NCI-H446 (cell line): ENCODE measurements around the gene THAP10.
"Not testable (repeated sequence)": the region's sequence is repeated elsewhere in the genome, so short reads cannot be mapped to it uniquely, and the experiment has no call there.

Experiments
- DNase-seq, 2 experiments: peaks; one replicate each; lab custom pipeline; 2025; lab: John Stamatoyannopoulos, UW

Gene THAP10

DNA sequence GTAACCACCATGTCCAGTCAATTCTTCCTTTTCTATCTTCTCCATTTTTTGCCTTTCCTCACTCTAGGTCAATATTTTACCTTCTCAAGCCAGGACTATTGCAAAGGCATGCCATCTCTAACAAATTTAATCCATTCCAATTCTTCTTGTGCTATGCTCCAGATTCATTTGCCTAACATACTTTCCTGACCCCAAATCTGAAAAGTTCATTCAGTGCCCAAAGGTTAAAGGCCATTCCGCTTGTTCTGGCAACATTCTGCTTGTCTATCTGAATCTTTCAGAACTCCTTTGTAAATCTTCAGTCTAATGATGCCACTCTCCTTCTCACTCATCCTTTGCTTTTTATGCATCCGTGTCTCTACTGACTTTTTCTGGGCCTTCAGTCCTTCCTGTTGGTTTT, 15.6 kb downstream of the THAP10 start:
- no peak for DNase-seq

DNA sequence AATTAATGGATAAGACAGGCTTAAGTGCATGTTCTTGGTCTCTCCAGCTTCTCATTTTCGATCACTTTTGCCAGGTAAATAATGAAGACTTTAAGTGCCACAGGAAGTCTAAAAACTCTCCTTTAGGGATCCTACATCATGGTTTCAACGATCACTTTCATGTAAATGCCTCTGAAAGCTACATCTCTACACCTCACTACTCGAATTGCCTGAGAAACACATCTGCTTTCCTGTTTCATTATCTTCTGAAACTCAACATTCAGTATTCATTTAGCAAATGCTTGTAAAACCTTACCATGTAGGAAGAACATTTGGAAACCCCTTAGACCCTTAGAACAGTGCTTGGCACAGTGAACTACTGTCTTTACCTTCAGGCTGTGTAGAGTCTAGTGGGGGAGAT, 16.2 kb downstream of the THAP10 start:
- DNase-seq: no peak

DNA sequence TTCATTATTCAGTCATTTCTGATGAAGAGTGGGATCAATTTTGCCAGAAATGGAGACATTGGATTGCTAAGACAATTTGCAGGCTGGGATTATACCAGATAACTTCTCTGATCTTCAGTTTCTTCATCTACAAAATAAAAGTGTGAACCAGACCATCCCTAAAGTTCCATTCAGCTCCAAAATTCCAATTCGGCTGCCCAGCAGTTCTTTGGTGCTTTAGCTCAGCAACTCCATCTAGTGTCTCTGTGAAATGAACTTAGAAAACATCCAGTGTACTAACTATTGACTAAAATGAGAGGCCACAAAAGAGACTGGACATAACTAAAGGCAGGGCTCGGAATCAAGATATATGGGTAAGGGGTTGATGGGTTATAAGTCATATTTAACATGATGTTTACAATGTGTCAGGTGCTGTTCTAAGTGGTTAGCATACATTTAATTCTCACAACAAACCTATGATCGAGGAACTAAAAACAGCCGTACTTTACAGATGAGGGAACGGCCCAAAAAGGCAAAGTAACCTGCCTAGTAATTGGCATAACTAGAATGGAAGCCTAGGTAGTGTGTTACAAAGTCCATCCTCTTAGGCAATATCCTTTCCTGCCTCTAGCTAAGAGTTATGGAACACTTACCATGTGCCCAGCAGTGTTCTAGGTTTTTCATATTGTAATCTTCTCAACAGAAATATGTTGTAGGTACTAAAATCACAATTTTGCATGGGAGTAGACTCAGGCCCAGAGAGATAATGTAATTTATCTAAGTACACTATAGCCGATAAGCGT, 17.0 kb downstream of the THAP10 start:
- DNase-seq: no peak

DNA sequence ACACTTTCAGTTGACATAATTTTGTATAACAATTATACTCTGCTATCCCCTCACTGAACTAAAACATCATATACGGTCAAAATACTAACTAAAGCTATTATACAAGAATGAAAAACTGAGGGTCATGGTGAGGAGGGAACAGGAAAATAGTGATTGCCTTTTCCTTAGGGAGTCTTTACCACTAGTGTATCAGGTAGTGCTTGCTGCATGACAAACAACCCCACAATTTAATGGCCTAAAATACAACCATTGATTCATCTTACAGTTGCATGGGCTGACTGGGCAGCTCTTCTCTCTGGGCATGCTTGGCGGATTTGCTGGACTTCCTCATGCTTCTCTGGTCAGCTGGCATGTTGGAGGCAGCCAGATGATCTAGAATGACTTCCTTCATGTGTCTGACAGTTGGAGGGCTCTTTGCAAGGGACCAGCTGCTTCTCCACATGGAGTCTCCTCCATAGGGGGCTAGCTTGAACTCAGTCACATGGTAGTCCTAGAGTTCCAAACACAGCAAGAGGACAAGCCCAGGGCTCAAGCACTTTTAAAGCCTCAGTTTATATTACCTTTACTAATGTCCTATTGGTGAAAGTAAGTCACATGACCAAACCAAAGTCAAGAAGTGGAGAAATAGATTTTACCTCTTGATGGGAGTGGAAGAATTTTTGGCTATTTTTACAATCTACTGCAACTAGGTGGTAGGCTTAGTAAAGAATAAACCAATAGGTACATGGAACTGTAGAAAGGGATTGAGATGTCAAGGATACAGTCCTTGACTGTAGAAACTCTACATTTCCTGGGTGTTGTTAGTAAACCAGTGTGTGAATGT, 18.8 kb downstream of the THAP10 start:
- no peak for DNase-seq

DNA sequence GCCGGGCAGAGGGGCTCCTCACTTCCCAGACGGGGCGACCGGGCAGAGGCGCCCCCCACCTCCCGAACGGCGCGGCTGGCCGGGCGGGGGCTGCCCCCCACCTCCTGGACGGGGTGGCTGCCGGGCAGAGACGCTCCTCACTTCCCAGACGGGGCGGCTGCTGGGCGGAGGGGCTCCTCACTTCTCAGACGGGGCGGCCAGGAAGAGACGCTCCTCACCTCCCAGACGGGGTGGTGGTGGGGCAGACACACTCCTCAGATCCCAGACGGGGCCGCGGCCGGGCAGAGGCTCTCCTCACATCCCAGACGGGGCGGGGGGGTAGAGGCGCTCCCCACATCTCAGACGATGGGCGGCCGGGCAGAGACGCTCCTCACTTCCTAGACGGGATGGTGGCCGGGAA, 20.7 kb downstream of the THAP10 start:
- not testable (repeated sequence) for DNase-seq

DNA sequence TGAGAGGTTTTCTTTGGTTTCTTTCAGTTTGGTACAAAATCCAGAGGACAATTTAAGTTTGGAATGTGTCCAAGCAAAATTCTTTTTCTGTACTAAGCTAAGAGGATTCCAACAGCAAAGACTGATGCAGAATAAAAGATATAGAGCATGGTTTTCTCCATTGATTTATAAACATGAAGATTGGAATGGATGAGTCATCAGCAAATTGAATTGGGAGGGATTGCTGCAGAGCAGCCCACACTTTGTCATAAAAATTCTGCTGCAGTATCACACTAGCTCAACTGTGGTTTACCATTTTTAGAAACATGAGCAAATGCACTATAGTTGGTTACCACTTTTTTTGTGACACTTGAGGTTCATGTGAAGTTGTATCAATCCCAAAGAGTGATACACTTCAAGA, 22.2 kb downstream of the THAP10 start:
- no peak for DNase-seq

DNA sequence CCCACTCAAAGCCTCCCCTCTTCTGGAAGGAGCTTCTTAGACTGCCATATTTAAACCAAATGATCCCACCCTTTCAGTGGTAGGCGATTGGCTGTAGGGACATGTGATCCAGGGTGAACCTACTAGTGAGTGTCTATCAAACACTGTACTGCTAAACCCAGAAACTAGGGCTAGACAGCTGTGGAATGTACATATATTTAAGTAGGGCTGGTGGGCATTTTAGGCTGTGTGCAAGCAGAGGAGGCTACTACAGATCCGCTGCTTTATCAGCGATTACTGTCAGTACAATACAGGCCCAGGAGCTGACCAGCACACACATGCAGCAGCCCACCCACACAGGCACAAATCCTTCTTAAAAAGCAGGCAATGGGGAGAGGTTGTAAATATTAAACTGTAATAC, 22.9 kb downstream of the THAP10 start:
- DNase-seq: no peak

DNA sequence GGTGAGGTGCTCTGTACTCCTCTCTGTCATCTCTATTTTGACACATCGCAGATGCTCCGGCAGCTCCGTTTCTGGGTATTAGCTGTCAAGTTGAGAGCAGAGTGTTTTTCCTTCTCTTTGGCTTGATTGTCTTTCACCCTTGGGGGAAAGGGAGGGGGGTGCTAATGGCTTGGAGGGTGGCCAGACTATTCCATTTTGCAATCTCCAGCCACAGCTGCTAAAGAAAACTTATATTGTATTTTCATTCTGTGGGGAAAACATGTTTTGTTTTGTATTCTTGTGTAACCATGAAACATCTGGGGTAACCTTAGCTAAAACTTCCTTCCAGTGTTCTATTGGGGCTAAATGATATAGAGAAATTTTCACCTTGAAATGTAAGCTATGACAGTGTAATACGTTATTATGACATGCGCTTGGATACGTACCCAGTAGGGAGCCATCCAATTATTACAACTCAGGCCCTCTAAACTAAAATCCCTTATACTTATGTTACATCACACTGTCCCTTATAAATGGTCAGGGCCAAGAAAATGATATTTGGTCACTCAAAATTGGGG, 24.2 kb downstream of the THAP10 start:
- DNase-seq: no peak

DNA sequence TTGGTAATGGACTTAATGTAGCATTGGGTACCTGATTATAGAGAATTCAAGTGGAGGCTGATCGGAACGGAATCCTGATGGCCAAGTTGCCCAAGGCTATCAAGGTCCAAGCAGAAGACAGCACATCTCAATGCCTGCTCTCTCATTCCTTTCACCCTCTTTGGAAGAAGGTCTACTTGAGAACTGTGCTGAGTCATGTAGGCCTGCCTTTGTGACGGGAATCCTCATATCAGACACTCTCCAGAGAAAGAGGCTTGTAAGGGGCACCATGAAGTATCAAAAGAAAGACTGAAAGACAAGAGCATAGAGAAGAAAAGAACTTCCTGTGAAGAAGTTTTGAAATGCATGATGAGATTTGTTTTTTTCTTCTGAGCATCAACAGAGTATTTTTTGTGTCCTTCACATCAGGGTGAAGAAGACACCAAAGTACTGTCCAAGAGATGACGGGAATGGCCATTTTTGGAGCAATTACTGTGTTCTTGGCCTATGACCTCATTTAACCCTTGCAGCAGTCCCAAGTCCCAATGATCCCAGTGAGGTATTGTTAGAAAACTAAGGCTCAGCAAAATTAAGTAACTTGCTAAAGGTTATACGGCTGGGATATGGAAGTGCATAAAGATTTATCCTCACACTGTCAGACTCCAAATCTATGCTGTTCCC, 25.1 kb downstream of the THAP10 start:
- no peak for DNase-seq

DNA sequence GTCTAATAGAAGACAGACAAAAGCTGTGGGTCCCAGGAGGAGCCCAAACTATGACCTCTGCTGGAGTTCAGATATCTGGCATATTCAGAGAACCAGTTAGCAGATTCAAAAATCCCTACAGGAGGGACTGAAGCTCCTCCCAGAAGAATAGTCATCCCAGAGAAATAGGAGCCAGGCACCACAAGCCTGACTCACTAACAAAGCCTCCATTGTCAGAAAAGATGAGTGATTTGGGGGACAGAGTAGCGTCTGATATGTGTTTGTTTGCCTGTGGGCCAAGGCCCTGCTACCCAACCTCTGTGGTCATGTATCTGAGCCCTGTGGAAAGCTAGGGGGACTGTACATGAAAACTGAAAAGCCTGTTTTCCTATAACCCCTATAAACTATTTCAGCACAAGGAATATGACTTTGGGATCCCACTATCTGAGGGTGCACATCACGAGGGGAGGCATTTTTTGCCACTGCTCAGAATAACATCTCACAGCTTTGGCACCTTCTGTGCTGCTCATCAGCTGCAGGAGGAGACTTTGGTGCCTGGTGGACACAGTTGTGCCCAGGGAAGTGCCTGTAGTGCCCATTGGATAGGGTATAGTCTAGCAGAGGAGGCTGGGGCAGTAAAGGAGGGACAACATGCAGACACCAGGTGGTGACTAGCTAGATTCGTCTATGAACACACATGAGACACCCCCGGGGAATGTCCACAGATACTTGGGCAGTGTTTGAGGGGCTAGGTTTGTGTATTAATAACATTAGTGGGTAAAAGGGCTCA, 28.6 kb downstream of the THAP10 start:
- DNase-seq: no peak

DNA sequence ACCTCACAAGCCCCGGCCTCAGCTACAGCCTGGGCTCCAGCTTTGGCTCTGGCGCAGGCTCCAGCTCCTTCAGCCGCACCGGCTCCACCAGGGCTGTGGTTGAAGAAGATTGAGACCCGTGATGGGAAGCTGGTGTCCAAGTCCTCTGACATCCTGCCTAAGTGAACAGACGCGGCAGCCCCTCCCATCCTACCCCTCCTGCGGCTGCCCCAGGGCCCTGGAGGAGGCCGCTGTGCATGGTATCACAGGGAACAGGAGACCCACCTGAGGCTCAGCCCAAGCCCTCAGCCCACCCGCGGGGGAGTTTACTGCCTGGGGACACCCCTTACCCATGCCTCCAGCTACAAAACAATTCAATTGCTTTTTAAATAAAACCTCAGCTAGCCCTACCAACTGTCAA, 32.2 kb downstream of the THAP10 start:
- no peak for DNase-seq

DNA sequence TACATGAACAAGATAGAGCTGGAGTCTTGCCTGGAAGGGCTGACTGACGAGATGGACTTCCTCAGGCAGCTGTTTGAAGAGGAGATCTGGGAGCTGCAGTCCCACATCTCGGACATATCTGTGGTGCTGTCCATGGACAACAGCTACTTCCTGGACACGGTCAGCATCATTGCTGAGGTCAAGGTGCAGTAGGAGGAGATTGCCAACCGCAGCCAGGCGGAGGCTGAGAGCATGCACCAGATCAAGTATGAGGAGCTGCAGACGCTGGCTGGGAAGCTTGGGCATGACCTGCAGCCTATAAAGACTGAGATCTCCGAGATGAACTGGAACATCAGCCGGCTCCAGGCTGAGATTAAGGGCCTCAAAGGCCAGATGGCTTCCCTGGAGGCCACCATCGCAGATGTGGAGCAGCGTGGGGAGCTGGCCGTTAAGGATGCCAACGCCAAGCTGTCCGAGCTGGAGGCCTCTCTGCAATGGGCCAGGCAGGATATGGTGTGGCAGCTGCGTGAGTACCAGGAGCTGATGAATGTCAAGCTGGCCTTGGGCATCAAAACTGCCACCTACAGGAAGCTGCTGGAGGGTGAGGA, 32.8 kb downstream of the THAP10 start:
- DNase-seq: no peak

DNA sequence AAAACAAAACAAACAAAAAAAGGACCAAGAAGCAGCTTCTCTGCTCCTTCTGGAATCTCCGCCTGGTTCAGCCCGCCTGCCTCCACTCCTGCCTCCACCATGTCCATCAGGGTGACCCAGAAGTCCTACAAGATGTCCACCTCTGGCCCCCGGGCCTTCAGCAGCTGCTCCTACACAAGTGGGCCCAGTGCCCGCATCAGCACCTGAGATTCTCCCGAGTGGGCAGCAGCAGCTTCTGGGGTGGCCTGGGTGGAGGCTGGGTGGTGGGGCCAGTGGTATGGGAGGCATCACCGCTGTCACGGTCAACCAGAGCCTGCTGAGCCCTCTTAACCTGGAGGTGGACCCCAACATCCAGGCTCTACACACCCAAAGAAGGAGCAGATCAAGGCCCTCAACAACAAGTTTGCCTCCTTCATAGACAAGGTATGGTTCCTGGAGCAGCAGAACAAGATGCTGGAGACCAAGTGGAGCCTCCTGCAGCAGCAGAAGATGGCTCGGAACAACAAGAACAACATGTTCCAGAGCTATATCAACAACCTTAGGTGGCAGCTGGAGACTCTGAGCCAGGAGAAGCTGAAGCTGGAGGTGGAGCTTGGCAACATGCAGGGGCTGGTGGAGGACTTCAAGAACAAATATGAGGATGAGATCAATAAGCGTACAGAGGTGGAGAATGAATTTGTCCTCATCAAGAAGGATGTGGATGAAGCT, 33.5 kb downstream of the THAP10 start:
- DNase-seq: not testable (repeated sequence)

DNA sequence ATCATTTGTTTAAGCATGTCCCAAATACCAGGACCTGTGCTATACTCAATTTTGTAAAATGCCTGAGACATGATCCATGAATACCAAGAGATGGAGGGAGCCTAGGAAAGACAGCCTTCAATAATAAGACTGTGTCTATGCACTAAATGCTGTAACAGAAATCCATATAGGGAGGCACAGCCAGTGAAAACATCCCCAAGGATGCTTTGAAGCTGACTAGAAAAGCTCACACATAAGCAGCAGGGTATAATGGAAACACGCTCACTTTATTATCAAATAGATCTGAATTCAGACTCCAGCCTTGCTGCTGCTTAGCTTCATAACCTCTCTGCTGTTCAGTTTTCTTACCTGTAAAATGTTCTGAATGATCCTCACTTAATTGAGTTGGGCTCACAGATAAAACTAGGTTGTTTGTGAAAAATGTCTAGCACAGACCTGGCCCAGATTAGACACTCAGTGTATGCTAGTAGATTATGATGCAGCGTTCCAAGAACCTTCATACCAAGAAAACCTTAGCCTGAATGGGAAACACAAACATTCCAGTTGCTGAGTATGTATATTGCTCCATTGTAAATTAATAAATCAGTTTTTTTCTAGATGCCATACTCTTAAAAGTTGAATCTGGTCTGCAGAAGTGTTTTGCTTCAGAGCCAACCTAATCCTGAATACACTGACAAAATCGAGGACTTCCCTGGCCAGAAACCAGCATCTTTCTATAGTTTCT, 34.5 kb downstream of the THAP10 start:
- DNase-seq: no peak

DNA sequence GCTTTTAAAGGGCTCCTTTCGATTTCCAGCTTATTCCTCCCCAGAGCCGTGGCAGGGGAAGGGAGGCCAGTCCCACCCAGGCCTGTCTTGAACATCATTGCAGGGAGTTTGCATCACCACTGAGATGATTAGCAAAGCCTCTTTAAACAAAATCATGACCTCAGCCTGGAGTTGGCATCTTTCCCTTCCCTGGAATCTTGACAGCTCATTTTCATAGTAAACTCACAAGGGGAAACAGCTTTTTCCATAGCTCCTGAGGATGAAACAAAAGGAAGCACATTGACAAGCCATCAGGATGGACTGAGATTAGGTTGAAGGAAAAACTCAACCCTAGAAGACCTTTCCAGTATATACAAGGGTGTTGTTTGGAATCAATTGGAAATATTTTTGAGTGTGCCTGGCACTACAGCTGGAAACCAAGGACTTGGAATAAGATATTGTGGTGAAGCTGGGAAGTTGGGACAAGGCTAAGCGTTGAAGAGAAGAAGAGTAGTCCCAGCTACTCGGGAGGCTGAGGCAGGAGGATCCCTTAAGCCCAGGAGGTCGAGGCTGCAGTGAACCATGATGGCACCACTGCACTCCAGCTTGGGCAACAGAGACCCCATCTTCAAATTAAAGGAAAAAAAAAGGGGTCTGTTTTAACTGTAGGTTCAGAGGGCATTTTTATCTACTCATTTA, 35.2 kb downstream of the THAP10 start:
- peak; percentile 9 to 18 for DNase-seq

DNA sequence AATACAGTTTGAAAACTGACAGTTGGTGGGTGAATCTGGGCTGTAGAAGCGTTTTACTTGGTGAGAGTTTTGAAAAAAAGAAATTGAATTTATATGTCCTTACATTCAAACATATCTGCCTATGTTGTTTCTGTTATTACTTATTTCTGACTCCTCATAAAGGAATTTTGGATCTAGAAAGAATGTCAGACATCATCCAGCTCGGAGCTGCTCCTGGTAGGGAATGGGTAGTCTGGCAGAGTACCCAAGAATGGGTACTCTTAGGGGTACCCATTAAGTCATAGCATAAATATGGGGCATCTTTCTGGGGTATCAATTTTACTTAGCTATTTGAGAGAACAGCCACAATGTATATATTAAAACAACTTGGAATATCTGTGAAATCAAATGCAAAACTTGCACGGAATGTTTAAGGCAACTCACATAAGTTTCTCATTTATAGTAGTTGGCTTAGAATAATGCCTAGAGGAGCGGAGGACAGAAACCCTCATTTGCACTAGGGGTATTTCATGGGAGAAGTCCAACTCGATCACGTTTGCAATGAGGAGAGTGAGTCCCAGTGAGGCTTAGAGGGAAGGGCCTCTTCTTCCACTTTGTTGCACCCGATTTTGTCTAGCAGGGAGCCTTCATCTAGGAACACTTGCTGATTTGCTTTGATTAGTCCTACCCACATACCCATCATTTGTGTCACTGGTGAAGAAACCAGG, 35.9 kb downstream of the THAP10 start:
- DNase-seq: no peak

DNA sequence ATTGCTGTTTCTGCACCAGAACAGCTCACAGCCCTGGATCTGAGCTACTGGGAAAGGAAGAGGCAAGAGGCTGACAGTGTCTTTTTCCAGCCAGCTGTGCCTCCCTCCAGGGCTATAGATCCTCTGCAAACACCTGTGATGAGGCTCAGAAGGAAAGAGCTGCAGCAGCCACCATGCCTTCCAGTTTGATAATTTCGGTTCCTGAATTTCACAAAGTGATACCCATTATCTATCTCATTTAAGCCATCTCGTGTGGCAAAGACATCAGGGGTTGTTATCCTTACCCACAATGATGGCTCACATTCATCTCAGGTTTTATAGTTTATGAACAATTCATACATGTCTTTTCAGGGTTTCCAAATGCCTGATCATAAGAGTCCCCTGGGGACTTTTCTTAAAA, 36.5 kb downstream of the THAP10 start:
- DNase-seq: no peak

DNA sequence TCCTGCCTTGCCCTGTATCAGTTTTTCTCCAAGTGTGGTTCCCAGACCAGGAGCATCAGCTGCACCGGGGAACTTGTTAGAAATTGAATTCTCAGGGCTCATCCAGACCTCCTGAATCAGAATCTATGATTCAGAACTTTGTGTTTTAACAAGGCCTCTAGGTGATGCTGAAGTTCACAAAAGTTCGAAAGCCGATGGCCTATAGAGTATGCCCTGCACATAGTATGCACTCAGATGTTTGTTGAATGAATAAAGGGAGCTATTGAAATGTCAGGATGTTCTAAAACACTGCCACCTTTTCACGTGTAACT, 37.6 kb downstream of the THAP10 start:
- no peak for DNase-seq
